Esophagus muscularis mucosa (tissue), 4 donors: ENCODE measurements around the gene GRAMD4. TPM values are rescaled to one million over a fixed set of nuclear protein-coding genes. Genes with fewer than 3 reads are reported as not detected.

Experiments
- DNase-seq: peaks from one replicate; pipeline ENCODE4 v3.0.0-alpha.2; 2017; ENCODE audit errors: extremely low spot score
- H3K27ac ChIP-seq, 4 donors: fragments of 200-600 bp; sonication (generic); replicated peaks in 1 of 4; 1 replicate in 3 of 4; 2 replicates in 1 of 4; pipeline ENCODE4 v1.5.1; 2016 to 2019; ENCODE audit warnings: mild to moderate bottlenecking in 1 of 4
- H3K27me3 ChIP-seq, 4 donors: fragments of 200-600 bp; sonication (generic); one replicate each; pipeline versions ENCODE4 v1.5.1 to v1.6.0; 2016 to 2019
- H3K36me3 ChIP-seq, 4 donors: fragments of 200-600 bp; sonication (generic); one replicate each; pipeline ENCODE4 v1.5.1; 2016 to 2019
- H3K4me1 ChIP-seq, 4 donors: fragments of 200-600 bp; sonication (generic); one replicate each; pipeline ENCODE4 v1.5.1; 2016 to 2019
- H3K4me3 ChIP-seq, 4 donors: fragments of 200-600 bp; sonication (generic); 1 replicate in 2 of 4; 2 replicates in 2 of 4; pipeline ENCODE4 v1.5.1; 2016 to 2019; ENCODE audit warnings: mild to moderate bottlenecking in 4 of 4, moderate library complexity in 1 of 4
- H3K9me3 ChIP-seq, 4 donors: fragments of 200-600 bp; sonication (generic); 1 replicate in 3 of 4; 2 replicates in 1 of 4; pipeline ENCODE4 v1.5.1; 2016 to 2019
- CTCF ChIP-seq, 3 experiments: fragments of 200-600 bp in 2 of 3; fragments of 450-650 bp in 1 of 3; sonication (generic) in 2 of 3; IDR thresholded peaks; one replicate each; pipeline ENCODE4 v1.5.1; 2017 to 2019; ENCODE audit warnings: antibody characterized with exemption in 3 of 3, mild to moderate bottlenecking in 2 of 3, moderate library complexity in 1 of 3
- EP300 ChIP-seq: sonication (generic); formaldehyde crosslinking; IDR thresholded peaks from one replicate; pipeline ENCODE4 v1.6.1; 2017; ENCODE audit warnings: antibody characterized with exemption
- POLR2A ChIP-seq: fragments of 450-650 bp; IDR thresholded peaks from one replicate; pipeline ENCODE4 v1.6.1; 2017; ENCODE audit warnings: antibody characterized with exemption, moderate library complexity, mild to moderate bottlenecking, low read depth
- POLR2AphosphoS5 ChIP-seq, 2 donors: sonication (generic); formaldehyde crosslinking; IDR thresholded peaks; one replicate each; pipeline ENCODE4 v1.6.1; 2017; ENCODE audit warnings: antibody characterized with exemption in 2 of 2
- WGBS: methylation state at CpG from one replicate; pipeline ENCODE4 v1.1.5; 2018; 5-methylcytosine and 5-hydroxymethylcytosine counted together
- intact Hi-C: fragments of 100-400 bp; cut with DNase I; formaldehyde crosslinking; loops from one replicate; pipeline ENCODE4 v1.15.1; 2023
- total RNA-seq, 4 donors: library from RNA; depleted of rRNA; stranded (reverse); fragments of >200 nt; gene quantifications; one replicate each; pipeline versions ENCODE4 v1.1.0 to v1.2.1, GENCODE V29; 2016

Gene GRAMD4
- total RNA-seq, 4 donors from 2014 or later = 20.0 to 126 (median 63.8) TPM

DNA sequence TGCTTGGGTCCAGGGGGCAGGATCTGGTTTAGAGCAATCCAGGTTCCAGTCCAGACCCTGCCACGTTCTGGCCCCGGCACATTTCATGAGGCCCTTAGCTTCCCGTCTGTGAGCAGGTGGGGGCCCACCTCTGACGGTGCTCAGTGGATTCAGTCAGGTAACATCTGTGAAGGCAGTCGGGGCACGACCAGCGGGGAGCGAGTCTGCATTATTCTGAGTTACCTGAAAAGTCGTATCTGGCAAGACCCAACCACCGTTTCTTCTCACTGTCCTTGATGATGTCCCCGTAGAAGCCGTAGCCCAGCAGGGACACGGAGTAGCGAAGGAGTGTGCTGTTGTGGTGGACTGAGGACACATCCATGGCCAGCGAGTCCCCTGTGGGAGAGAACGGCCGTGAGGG, 78.9 kb downstream of the GRAMD4 start:
- WGBS = 91% methylated on average over 17 of the region's 17 CpGs
- TF ChIP-seq POLR2AphosphoS5 (IDR thresholded peaks at IDR 0.05) (no peak), EP300 (no peak), CTCF (IDR thresholded peaks at IDR 0.05) (no peak), POLR2A (no peak)
- H3K9me3 ChIP-seq = no peaks in the 10 kb centered on the region
- H3K36me3 ChIP-seq = peaks cover 62 to 100% (median 97%) of the 10 kb centered on the region in 4 donors
- no peak overlapping the region for H3K27ac ChIP-seq
- no peaks in the 10 kb centered on the region for H3K27me3 ChIP-seq
- intact Hi-C loops = no loop called here
- H3K4me1 ChIP-seq = no peaks in the 10 kb centered on the region
- no peak overlapping the region for H3K4me3 ChIP-seq
- DNase-seq = no peak

DNA sequence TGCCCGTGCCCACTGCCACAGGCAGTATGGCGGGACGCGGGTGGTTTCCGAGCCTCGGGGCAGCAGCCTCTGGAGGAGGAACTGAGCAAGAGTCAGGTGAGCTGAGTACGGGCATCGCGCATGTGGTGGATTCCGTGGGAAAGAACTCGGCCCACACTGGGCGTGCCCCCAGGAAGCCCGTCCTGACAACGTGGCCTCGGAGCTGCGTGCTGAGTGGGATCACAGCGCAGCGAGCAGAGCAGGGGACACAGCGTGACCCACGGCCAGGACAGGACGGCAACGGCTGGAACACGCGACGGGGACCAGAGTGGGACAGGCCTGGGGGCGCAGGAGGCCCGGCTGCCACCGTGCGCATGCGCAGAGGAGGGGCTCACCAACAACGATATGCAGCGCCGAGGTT, 81.1 kb downstream of the GRAMD4 start:
- WGBS = 94% methylated on average over 29 of the region's 33 CpGs
- no peak overlapping the region for H3K4me3 ChIP-seq
- DNase-seq = no peak
- intact Hi-C loops = no loop called here
- H3K27ac ChIP-seq = no peak overlapping the region
- H3K9me3 ChIP-seq = no peaks in the 10 kb centered on the region
- TF ChIP-seq POLR2AphosphoS5 (IDR thresholded peaks at IDR 0.05) (no peak), POLR2A (no peak), EP300 (no peak), CTCF (IDR thresholded peaks at IDR 0.05) (no peak)
- H3K4me1 ChIP-seq = no peaks in the 10 kb centered on the region
- no peaks in the 10 kb centered on the region for H3K27me3 ChIP-seq
- H3K36me3 ChIP-seq = peaks cover 49 to 100% (median 96%) of the 10 kb centered on the region in 4 donors

DNA sequence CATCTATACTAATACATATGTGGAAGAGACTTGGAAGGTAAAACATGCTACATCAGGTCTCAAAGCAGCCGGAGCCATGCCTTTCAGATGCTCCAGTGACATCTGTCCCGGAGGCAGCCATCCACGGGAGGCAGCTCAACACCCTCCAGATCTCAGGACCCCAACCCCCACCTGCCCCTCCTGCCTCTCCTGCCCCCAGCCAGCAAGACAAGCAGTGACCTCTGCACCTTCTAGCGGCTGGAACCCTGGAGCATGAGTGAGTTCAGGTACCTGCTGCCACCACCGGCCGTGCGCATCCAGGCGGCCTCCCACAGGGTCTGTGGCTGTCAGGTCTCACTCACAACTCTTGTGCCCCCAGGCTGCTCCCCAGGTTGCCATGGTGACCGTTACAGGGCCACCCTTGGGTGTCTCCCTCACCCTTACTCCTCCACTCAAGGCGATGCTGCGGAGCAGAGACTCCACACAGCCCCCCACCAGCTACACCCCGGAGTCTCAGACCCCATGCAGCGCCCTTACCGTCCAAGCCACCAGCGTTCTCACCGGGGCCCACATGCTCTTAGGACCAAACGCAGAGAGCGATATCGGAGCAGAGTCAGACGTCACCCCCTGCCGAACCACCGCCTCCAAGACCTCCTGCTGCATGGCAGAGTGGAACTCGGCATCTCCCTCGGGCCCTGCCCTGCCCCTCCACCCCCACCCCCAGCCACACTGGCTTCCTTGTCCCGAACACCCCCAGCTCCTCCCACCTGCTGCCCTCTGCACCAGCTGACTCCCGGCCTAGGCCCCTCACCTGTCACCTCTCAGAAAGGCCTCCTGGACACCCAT, 83.2 kb downstream of the GRAMD4 start:
- no peaks in the 10 kb centered on the region for H3K27me3 ChIP-seq
- WGBS = 93% methylated on average over 12 of the region's 26 CpGs
- no peak overlapping the region for H3K27ac ChIP-seq
- intact Hi-C loops = no loop called here
- H3K4me1 ChIP-seq = no peaks in the 10 kb centered on the region
- peaks cover 52 to 100% (median 96%) of the 10 kb centered on the region in 4 donors for H3K36me3 ChIP-seq
- H3K4me3 ChIP-seq = no peak overlapping the region
- no peak for DNase-seq
- no peak for TF ChIP-seq CTCF (IDR thresholded peaks at IDR 0.05)
- no peak for TF ChIP-seq POLR2A
- no peaks in the 10 kb centered on the region for H3K9me3 ChIP-seq

DNA sequence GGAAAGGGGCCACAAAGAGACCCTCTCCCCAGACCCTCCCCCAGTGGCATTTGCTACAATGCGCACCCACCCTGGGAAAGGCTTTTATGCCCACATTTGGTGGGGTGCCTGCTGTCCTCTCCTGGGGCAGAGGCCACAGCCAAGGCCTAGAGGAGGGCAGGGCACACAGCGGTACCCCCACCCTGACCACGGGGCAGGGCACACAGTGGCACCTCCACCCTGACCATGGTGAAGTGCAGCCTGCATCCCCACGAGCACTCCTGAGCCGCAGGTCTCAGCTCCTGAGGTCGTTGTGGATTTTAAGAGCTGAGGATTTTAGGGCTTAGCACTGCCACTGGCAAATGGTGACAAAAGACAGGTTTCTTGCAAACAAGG, 83.8 kb downstream of the GRAMD4 start:
- Histone ChIP-seq H3K27me3 (no peaks in the 10 kb centered on the region), H3K36me3 (peaks cover 50 to 100% (median 96%) of the 10 kb centered on the region in 4 donors), H3K4me1 (no peaks in the 10 kb centered on the region), H3K27ac (no peak overlapping the region), H3K4me3 (no peak overlapping the region), H3K9me3 (no peaks in the 10 kb centered on the region)
- 90% methylated on average over 6 of the region's 6 CpGs for WGBS
- TF ChIP-seq EP300 (no peak), POLR2AphosphoS5 (IDR thresholded peaks at IDR 0.05) (no peak), POLR2A (no peak), CTCF (IDR thresholded peaks at IDR 0.05) (no peak)
- intact Hi-C loops = no loop called here
- DNase-seq = no peak

DNA sequence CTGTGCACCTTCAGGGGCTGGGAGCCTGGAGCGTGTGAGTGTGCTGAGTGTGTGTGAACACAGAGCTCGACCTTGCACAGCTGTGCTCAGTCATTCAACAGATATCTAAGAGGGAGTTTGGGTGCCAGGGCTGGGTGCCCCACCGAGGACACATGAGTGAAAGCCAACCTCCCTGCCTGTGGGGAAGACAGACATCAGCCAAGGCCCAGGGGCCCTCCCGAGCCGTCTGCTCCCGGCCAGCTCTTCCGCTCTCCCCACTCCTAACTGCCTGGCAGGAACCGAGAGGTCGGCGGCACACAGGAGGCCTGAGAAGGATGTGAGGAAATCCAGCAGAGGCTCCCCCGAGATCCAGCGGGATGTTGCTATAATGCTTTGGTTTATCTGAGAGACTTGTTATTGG, 85.9 kb downstream of the GRAMD4 start:
- H3K36me3 ChIP-seq = peaks cover 46 to 100% (median 95%) of the 10 kb centered on the region in 4 donors

More for the DNA sequence above, 85.9 kb downstream of the GRAMD4 start:
- DNase-seq = no peak
- TF ChIP-seq POLR2AphosphoS5 (IDR thresholded peaks at IDR 0.05) = no peak
- TF ChIP-seq EP300 = no peak
- no peak for TF ChIP-seq CTCF (IDR thresholded peaks at IDR 0.05)
- no peak for TF ChIP-seq POLR2A
- intact Hi-C loops = no loop called here
- Histone ChIP-seq H3K4me3 (no peak overlapping the region), H3K9me3 (no peaks in the 10 kb centered on the region), H3K27ac (no peak overlapping the region), H3K4me1 (no peaks in the 10 kb centered on the region), H3K27me3 (no peaks in the 10 kb centered on the region)
- WGBS = 90% methylated on average over 2 of the region's 12 CpGs
